22Rv1 (cell line): ENCODE measurements around the gene FER.
"Not testable (repeated sequence)": the region's sequence is repeated elsewhere in the genome, so short reads cannot be mapped to it uniquely, and the experiment has no call there.

Source experiments
- H3K27ac ChIP-seq: fragments of 450-650 bp; 2 replicates; pipeline ENCODE4 v1.5.1; 2017
- ZFX ChIP-seq: fragments of 450-650 bp; IDR thresholded peaks from 2 replicates; pipeline ENCODE4 v1.6.1; 2017; ENCODE audit warnings: antibody characterized with exemption, borderline replicate concordance
- TF ChIP-seq, protein P1 (sequence below): fragments of 450-650 bp; IDR thresholded peaks from 2 replicates; pipeline ENCODE4 v1.5.1; 2017; ENCODE audit warnings: mild to moderate bottlenecking

Gene FER

GRCh38 chr5:108898257-108898656, 150.6 kb downstream of the FER start:
- H3K27ac ChIP-seq, result no peak overlapping the region
- TF ChIP-seq, protein P1, sequence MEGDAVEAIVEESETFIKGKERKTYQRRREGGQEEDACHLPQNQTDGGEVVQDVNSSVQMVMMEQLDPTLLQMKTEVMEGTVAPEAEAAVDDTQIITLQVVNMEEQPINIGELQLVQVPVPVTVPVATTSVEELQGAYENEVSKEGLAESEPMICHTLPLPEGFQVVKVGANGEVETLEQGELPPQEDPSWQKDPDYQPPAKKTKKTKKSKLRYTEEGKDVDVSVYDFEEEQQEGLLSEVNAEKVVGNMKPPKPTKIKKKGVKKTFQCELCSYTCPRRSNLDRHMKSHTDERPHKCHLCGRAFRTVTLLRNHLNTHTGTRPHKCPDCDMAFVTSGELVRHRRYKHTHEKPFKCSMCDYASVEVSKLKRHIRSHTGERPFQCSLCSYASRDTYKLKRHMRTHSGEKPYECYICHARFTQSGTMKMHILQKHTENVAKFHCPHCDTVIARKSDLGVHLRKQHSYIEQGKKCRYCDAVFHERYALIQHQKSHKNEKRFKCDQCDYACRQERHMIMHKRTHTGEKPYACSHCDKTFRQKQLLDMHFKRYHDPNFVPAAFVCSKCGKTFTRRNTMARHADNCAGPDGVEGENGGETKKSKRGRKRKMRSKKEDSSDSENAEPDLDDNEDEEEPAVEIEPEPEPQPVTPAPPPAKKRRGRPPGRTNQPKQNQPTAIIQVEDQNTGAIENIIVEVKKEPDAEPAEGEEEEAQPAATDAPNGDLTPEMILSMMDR, result no peak
- no peak for TF ChIP-seq ZFX

GRCh38 chr5:108898707-108899106, 151.0 kb downstream of the FER start:
- no peak for TF ChIP-seq ZFX
- TF ChIP-seq, protein P1, result no peak
- no peak overlapping the region for H3K27ac ChIP-seq

- H3K27ac ChIP-seq, result not testable (repeated sequence)
Measured at GRCh38 chr5:108899244-108899643, 151.5 kb downstream of the FER start.

DNA sequence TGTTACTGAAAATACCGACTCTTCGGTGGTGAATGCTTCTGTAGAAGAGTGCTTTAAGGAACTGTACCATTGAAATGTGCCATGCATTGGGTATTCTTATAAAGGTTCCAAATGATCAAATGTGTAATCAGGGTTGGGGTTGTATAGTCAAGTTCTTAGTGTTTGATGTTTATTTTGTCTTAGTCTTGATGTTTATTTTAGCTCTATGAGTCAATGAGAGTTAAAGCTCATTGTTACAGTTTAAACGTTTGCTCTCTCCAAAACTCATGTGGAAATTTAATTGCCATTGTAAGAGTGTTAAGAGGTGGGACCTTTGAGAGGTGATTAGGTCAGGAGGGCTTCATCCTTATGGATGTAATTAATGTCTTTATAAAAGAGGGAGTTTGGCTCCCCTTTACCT, 153.0 kb downstream of the FER start:
- TF ChIP-seq, protein P1, result no peak
- TF ChIP-seq ZFX, result no peak
- no peak overlapping the region for H3K27ac ChIP-seq

GRCh38 chr5:108905805-108906204, 158.1 kb downstream of the FER start:
- no peak for TF ChIP-seq ZFX
- TF ChIP-seq, protein P1, result no peak

GRCh38 chr5:108910627-108911026, 162.9 kb downstream of the FER start:
- H3K27ac ChIP-seq, result no peak overlapping the region
- no peak for TF ChIP-seq ZFX
- TF ChIP-seq, protein P1, result no peak

More at GRCh38 chr5:108905805-108906204, 158.1 kb downstream of the FER start:
- no peak overlapping the region for H3K27ac ChIP-seq

DNA sequence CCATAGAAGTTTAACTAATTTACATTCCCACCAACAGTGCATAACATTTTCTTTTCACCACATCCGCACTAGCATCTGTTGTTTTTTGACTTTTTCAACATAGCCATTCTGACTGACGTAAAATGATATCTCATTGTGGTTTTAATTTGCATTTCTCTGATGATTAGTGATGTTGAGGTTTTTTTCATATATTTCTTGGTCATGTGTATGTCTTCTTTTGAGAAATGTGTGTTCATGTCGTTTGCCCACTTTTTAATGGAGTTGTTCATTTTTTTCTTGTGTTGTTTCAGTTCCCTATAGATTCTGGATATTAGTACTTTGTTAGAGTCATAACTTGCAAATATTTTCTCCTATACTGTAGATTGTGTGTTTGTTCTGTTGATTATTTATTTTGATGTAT, 163.4 kb downstream of the FER start:
- no peak for TF ChIP-seq ZFX
- TF ChIP-seq, protein P1, result no peak
- H3K27ac ChIP-seq, result no peak overlapping the region

DNA sequence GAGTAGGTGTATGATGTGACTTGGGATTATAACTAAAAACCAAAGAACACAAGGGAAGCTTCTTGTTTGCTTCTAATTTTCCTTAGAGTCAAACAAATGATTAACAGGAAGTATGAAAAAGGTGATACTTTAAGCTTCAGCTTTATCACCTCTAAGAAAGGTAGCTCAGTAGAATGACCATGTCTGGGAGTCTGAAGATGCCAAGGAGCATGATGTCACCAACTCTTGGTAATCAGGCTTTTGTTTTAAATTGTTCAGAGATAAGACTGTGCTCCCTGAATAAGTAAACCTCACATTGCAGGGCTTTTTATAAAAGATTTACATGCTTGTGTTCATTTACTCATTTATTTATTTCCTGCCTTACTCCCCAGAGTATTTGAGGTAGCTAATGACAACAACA, 169.9 kb downstream of the FER start:
- TF ChIP-seq, protein P1, result no peak
- no peak for TF ChIP-seq ZFX
- no peak overlapping the region for H3K27ac ChIP-seq
